ENCODE results near the gene PRR5L. TPM values are rescaled to one million over a fixed set of nuclear protein-coding genes. Genes with fewer than 3 reads are reported as not detected.
A peak's percentile ranks its signal among the peaks of the same experiment; 100 is the strongest.

The PRR5L gene
- total and polyA plus RNA-seq, 9 of the 15 experiments (the other 6 are each of a cell fraction or from before 2014, with no cell fraction given), result 0.11 to 0.60 (median 0.36) TPM; not detected in 2

- Histone ChIP-seq H3K79me2 (ENCODE audit: control insufficient read depth, insufficient read depth, low read length) (no peaks in the 10 kb centered on the region), H3K9me1 (ENCODE audit: control insufficient read depth, insufficient read depth, low read length) (peaks cover 2% of the 10 kb centered on the region), H3K9me3 (replicated peaks; ENCODE audit: control insufficient read depth, insufficient read depth, low read depth, low read length) (no peaks in the 10 kb centered on the region), H2AFZ (ENCODE audit: low read depth, low read length) (no peak overlapping the region), H3K4me1 (replicated peaks in 1 of 2; ENCODE audit: control insufficient read depth in 2 of 2, insufficient read depth in 2 of 2, low read length in 2 of 2) (no peaks in the 10 kb centered on the region), H3K9ac (ENCODE audit: insufficient read depth in 1 of 2, low read depth in 2 of 2, low read length in 2 of 2) (no peak overlapping the region), H4K20me1 (replicated peaks; ENCODE audit: control insufficient read depth, insufficient read depth, low read length) (no peaks in the 10 kb centered on the region; the same call in 1 of the 2 replicates), H3K4me3 (no peak overlapping the region), H3K4me2 (ENCODE audit: insufficient read depth, low read length) (no peak overlapping the region), H3K27me3 (ENCODE audit: control insufficient read depth in 2 of 2, insufficient read depth in 2 of 2, low read length in 2 of 2) (no peaks in the 10 kb centered on the region), H3K27ac (ENCODE audit: extremely low read depth, low read depth, low read length) (no peak overlapping the region), H3K36me3 (ENCODE audit: control insufficient read depth, insufficient read depth, low read length) (no peaks in the 10 kb centered on the region)
- no peak for ATAC-seq
- BruUV-seq (replicated peaks), result no TSS peak
- TF ChIP-seq PKNOX1 (IDR thresholded peaks at IDR 0.05), result peak; percentile 32; the same call in 1 of the 2 replicates
- no peak for TF ChIP-seq HBP1 (CRISPR knock-in tag; IDR thresholded peaks at IDR 0.05)
- TF ChIP-seq RFX1 (IDR thresholded peaks at IDR 0.05), result peak; percentile 58
- no peak for DNase-seq (ENCODE audit: extremely low read depth in 1 of 4, low spot score in 3 of 4)
- FAIRE-seq, result no peak
- in situ Hi-C loops (cut with MboI), result no loop called here
- ChIA-PET POLR2A (interaction anchor here (0.6 kb wide), 1 partner anchor 259 kb away, joined by 3 read pairs; no protein-coding TSS in a partner anchor), CTCF (ENCODE audit: low intra/inter-chr PET ratio) (interaction anchor here (0.6 kb wide), 1 partner anchor 200 kb away, joined by 3 read pairs; no protein-coding TSS in a partner anchor)
- intact Hi-C loops (cut with micrococcal nuclease), result no loop called here
- WGBS (ENCODE audit: insufficient coverage, low coverage, missing lambda C conversion rate), result 62% methylated on average over 3 of the region's 3 CpGs
These were observed 23.0 kb upstream of the PRR5L start for GRCh38 chr11:36273110-36273509.

All from K562 (cell line).